SKM-1 (cell line): Measurements from ENCODE around the gene ELN.

Source experiments
- DNase-seq: peaks from one replicate; lab custom pipeline; 2025; ENCODE audit not compliant: unreplicated experiment; lab: John Stamatoyannopoulos, UW

ELN gene

GRCh38 chr7:74092321-74092963 is 64.5 kb downstream of the ELN start:
- DNase-seq, result no peak

- no peak for DNase-seq
Observed at GRCh38 chr7:74092964-74093471, 65.0 kb downstream of the ELN start.

GRCh38 chr7:74093671-74094223 is 65.8 kb downstream of the ELN start:
- no peak for DNase-seq

GRCh38 chr7:74094224-74095101 is 66.5 kb downstream of the ELN start:
- DNase-seq, result peak; percentile 75

GRCh38 chr7:74095135-74095534 is 67.2 kb downstream of the ELN start:
- DNase-seq, result no peak

GRCh38 chr7:74097937-74098614 is 70.1 kb downstream of the ELN start:
- DNase-seq, result no peak

GRCh38 chr7:74099031-74099430 is 71.1 kb downstream of the ELN start:
- DNase-seq, result no peak

- no peak for DNase-seq
Observed at GRCh38 chr7:74101061-74101681, 73.2 kb downstream of the ELN start.

GRCh38 chr7:74103219-74103772 is 75.3 kb downstream of the ELN start:
- no peak for DNase-seq

GRCh38 chr7:74104702-74105101 is 76.7 kb downstream of the ELN start:
- DNase-seq, result no peak

- DNase-seq, result no peak
Observed at GRCh38 chr7:74105992-74106391, 78.0 kb downstream of the ELN start.

GRCh38 chr7:74106846-74107245 is 78.9 kb downstream of the ELN start:
- no peak for DNase-seq

GRCh38 chr7:74115326-74115725 is 87.4 kb downstream of the ELN start:
- no peak for DNase-seq

- no peak for DNase-seq
Observed at GRCh38 chr7:74116356-74116755, 88.4 kb downstream of the ELN start.
